Measurements from ENCODE around the gene ERCC1. TPM values are rescaled to one million over a fixed set of nuclear protein-coding genes. Genes with fewer than 3 reads are reported as not detected.
A peak's percentile ranks its signal among the peaks of the same experiment; 100 is the strongest.
"Not testable (repeated sequence)": the region's sequence is repeated elsewhere in the genome, so short reads cannot be mapped to it uniquely, and the experiment has no call there.

The ERCC1 gene
- total RNA-seq, 1 donor from 2014 or later, result 66.2 TPM

- peak; percentile 98 for DNase-seq (ENCODE audit: low spot score)
Measured at GRCh38 chr19:45455707-45456499, 32.2 kb upstream of the ERCC1 start.

DNA sequence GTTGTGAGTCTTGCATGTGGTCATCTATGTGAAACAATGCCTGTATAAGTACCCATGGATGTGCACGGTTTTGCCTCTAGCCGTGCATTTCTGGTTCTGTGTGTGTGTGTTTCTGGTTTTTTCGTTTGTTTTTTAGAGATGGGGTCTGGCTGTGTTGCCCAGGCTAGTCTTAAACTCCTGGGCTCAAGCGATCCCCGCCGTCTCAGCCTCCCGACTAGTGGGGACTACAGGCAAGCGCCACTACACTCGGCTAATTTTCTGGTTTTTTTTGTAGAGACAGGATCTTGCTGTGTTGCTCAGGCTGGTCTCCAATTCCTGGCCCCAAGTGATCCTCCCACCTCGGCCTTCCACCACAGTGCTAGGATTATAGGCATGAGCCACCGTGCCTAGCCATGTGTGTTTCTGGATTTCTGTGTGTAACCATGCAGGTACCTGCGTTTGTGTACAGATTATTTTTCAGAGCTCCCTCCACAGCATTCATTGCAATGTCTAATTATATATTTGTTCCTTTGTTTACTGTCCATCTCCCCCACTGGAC, 28.2 kb upstream of the ERCC1 start:
- no peak for DNase-seq (ENCODE audit: low spot score)

DNA sequence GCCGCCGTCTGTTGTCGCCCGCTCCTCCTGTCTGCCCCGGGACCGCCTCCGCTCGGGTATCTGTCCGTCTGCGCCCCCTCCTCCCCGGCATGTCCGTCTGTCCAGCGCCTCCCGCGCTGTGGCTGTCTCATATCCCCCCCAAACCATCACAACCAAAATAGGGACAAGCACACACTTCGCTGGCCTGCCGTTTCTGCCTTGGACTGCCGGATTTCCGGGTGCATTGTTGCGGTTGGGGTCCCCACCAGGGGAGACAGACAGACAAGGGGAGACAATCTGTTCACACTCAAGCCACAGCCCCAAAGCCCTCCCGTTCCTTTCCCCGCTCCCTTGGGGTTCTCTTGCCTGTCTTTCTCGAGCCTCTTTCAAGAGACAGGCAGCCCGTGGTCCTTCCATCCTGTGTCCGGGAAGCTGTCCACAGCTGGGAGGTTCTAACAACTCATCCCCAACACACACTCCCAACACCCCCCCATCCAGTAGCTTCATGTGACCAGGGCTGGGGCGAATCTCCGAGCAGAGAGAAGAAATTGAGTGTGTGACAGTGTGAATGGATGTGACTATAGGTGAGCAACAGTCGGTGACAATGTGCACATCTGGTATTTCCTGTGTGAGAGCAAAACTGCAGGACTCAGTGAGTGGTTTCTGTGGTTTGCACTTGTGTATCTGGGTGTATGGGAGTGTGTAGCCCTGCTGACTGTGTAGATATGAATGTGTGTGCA, 27.6 kb upstream of the ERCC1 start:
- DNase-seq (ENCODE audit: low spot score), result peak; percentile 70

DNA sequence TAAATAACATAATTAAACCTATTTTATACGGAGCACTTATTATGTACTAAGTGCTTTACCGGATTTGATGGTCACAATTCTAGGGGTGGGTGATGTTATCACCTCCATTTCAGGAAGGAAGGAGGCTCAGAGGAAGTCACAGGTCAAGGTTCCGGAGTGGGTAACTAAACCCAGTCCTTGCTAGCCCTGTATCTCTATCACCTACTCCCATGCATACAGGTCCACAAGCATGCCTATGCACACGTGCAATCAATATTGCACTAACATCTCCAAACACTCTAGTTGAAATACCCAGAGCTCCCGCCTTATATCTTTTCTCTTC, 26.3 kb upstream of the ERCC1 start:
- DNase-seq (ENCODE audit: low spot score), result no peak

DNA sequence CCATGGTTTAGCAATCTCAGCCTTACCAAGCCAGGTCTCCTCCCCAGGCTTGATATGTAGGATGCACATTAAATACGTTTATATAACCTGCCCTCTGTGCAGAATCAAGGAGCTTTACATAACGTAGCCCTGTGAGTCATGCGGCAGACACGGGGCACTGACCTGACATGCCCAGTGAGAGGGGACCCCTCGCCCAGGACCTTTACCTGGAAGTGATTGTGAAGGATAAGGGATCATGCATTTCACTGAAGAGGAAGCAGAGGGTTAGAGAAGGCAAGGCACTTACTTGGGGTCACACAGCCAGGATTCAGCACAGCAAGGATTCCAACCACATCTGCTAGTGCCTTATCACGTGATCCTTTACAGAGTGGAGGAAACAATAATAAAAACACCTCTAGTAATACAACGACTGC, 25.2 kb upstream of the ERCC1 start:
- no peak for DNase-seq (ENCODE audit: low spot score)

DNA sequence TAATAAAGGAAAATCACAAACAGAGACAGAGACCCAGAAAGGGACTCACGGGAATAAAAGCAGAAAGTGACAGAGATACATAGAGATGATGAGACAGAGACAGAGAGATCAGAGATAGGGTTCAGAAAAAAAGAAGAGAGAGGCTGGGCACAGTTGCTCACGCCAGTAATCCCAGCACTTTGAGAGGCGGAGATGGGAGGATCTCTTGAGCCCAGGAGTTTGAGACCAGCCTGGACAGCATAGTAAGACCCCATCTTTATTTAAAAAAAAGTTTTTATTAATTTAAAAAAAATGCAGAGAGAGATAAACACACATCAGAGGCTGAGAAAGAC, 24.7 kb upstream of the ERCC1 start:
- no peak for DNase-seq (ENCODE audit: low spot score)

DNA sequence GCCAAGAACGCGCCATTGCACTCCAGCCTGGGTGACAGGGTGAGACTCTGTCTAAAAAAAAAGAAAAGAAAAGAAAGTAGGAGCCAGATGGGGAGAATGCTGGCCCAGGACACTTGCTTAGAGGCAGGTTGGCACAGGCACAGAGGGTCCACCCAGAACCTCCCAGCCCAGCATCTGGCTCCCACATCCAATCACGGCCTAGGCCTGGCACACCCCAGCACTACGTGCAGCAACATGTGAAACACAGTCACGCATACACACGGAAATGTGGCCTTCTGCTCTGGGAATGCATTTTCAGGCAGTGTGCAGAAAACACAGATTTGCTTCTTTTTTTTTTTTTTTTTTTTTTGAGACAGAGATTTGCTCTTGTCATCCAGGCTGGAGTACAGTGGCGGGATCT, 23.2 kb upstream of the ERCC1 start:
- peak; percentile 75 for DNase-seq (ENCODE audit: low spot score)

DNA sequence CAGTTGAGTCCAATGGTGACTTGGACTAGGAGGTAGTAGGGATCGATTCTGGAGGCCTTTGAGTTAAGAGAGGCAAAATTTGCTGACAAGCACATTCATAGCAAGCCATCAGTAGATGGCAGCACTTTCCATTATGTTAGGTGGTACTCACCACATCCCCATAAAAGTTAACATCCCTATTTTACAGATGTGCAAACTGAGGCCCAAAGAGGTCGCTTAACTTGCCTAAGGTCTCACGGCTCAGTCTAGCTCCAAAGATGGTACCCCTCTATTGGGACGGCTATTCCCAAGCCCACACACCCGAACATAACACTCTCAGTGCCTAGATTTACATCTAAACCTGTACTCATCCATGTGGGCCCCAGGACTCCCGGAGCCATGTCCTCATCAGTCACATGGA, 22.6 kb upstream of the ERCC1 start:
- DNase-seq (ENCODE audit: low spot score), result no peak

- DNase-seq (ENCODE audit: low spot score), result no peak
Measured at GRCh38 chr19:45445139-45445538, 21.4 kb upstream of the ERCC1 start.

GRCh38 chr19:45444318-45445041, 20.8 kb upstream of the ERCC1 start:
- peak; percentile 92 for DNase-seq (ENCODE audit: low spot score)

DNA sequence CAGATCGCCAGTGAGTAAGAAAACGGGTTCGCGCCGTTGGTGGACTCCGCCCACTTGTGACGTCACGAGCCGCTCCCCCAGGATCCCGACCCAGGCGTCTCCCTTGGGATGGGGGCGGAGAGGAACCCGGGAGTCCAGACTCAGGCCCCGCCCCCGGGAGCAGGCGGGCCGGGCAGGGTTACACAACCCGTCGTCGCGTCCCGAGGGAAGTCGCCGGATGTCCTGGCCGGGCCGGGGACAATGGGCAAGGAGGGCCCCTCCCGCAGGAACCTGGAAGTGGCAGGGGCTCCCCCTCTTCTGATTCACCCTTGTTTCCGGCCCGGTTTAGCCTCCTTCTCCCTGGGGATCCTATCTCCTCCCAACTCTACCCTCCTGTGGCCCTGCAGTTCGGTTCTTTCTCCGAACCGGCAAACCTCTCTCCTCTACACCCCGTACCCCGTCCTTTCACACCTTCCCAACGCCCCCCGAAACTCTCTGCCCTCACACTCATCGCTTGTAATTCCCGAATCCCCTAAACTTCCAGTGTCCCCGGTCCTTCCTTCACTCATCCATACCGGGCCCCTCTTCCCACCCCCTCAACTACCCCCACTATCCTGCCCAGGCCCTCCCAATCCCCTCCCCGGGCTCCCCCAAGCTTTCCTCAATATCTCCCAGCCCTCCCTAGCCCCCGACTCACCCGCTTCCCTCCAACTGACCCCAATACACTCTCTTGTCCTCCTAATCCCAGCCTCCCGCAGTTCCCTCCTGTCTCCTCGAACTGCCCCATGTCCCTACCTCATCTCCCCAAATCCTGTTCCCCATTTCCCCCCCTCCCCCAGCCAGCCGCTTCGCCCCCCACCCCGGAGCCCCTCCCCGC, 20.0 kb upstream of the ERCC1 start:
- peak; percentile 94 for DNase-seq (ENCODE audit: low spot score)

GRCh38 chr19:45442778-45443461, 19.2 kb upstream of the ERCC1 start:
- DNase-seq (ENCODE audit: low spot score), result peak; percentile 67

GRCh38 chr19:45442408-45442777, 18.7 kb upstream of the ERCC1 start:
- no peak for DNase-seq (ENCODE audit: low spot score)

DNA sequence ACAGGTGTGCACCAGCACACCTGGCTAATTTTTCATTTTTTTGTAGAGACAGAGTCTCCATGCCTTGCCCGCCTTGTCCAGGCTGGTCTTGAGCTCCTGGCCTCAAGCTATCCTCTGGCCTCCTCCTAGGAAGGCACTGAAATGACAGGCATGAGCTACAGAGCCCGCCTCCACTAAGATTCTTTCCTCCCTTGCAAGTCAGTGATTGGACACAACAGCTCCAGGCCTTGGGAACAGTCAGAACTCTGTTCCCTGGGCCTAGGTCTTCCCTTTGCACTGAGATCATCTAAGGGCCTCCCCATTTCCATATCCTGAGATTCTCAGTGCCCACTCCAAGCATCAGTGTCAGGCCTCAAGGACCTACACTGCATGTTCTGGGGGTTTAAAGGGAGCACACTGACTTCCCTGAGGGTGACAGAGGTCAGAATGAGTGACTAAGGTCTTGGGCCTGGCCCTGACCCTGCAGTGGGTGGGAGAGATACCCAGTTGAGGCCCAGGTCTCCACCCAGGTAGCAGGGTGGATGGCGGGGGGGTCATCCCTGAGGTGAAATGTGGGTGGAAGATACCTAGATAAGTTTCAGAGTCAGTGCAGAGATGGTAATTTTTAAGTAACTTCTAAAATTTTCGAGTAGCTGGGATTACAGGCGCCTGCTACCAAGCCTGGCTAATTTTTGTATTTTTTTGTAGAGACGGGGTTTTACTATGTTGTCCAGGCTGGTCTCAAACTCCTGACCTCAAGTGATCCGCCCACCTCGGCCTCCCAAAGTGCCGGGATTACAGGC, 17.3 kb upstream of the ERCC1 start:
- peak; percentile 47 for DNase-seq (ENCODE audit: low spot score)

DNA sequence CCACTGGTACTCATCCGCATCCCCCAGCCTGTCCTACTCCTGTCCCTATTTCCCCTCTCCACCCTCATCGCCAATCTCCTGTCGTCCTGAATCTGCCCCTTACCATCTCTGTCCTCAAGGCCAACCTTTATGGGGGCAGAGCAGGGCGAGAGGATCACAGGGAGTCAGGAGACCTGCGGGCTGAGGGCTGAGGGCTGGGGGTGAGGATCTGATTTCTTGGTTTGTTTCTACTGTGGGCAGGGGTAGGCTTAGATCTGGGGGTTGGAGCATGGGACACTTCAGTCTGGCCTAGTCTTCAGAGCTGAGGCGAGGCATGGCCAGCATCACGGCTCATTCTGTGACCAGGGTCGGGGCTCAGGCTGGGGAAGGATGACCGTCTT, 16.5 kb upstream of the ERCC1 start:
- DNase-seq (ENCODE audit: low spot score), result no peak

DNA sequence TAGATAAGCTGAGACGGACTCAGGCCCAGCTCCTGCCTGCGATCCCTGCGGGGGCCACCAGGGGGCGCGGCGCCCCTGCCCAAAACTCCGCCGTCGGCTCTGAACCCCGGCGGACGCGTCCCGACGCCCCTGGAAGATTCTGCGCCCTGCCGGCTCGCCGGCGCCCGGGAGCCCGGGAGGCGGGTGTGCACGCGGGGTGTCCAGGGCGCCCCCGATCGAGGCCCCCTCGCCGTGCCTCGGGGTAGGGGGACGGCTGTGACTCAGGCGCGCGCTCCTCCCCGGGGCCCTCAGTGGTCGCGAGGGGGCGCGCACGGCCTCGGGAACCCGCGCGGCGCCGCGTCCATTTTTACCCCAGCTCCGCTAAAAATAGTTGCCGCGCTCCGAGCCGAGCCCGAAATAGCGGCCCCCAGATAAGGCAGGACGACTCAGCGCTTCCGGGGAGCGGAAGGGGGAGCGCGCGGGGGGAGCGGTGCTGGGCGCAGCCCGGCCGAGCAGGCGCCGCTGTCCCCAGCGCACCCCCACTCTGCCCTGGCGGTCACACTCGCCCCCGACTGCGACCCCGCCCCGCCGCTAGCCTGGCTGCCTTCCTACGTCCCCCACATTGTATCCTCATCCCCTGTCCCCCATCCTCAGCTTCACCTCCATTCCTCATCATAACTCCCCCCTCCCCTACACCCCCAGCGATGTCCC, 16.0 kb upstream of the ERCC1 start:
- peak; percentile 90 for DNase-seq (ENCODE audit: low spot score)

- no peak for DNase-seq (ENCODE audit: low spot score)
Measured at GRCh38 chr19:45439190-45439568, 15.5 kb upstream of the ERCC1 start.

DNA sequence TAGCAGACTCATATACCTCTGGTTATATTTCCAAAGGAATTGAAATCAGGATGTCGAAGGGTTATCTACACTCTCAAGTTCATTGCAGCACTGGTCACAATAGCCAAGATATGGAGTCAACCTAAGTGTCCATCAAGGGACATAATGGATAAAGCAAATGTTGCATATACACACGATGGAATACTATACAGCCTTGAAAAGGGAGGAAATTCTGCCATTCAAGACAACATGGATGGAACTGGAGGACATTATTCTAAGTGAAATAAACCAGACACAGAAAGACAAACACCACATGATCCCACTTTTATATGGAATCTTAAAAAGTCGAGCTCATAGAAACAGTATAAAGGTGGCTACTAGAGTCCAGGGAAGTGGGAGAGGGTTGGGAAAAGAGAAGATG, 13.6 kb upstream of the ERCC1 start:
- DNase-seq (ENCODE audit: low spot score), result no peak

GRCh38 chr19:45432543-45432942, 8.8 kb upstream of the ERCC1 start:
- DNase-seq (ENCODE audit: low spot score), result not testable (repeated sequence)

DNA sequence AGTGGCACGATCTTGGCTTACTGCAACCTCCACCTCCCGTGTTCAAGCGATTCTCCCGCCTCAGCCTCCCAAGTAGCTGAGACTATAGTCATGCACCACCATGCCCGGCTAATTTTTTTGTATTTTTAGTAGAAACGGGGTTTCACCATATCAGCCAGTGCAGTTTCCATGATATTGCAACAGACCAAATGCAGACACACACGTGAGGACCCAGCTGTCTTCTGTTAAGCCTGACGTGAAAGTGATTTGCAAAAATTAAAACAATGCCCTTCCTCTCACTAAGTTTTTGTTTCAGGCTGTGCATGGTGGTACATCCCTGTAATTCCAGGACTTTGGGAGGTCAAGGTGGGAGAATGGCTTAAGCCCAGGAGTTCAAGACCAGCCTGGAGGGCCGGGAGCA, 7.3 kb upstream of the ERCC1 start:
- not testable (repeated sequence) for DNase-seq (ENCODE audit: low spot score)
